GM12892 (cell line): ENCODE data around the gene SCP2D1.

Experiments
- POLR2A ChIP-seq: IDR thresholded peaks from 2 replicates; pipeline ENCODE4 v1.6.1; 2011; ENCODE audit warnings: low read depth, low read length, control low read depth
- POLR2AphosphoS5 ChIP-seq: IDR thresholded peaks from 2 replicates; pipeline ENCODE4 v1.6.1; 2011; ENCODE audit warnings: low read depth, low read length, control low read depth

GRCh38 chr20:18793625-18794427, 19.8 kb upstream of the SCP2D1 start:
- peak; percentile 66; the same call in 1 of the 2 replicates for TF ChIP-seq POLR2AphosphoS5
- TF ChIP-seq POLR2A: peak; percentile 69; the same call in 1 of the 2 replicates
